ENCODE data around the gene PEX19. TPM values are rescaled to one million over a fixed set of nuclear protein-coding genes. Genes with fewer than 3 reads are reported as not detected.

Gene PEX19
- total RNA-seq, 1 donor from 2014 or later: 21.3 TPM

DNA sequence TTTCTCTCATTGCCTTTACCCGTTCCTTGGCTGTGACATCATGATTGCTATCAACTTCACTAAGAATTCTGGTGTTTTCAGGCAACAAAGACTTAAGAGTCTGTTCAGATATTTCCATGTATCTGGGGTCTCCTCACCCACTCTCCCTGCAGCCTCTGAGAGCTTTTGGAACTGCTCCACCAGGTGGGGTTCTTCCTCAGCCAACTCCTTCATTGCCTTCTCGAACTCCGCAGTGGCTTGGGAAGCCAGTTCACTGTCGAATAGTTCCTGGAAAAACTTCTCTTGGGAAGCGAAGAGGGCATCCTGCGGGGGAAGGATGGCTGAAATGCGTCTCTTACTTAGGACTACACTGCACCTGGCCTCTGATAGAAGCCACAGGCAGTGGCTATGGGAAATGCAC lies 2.1 kb downstream of the PEX19 start:
- DNase-seq (ENCODE audit: extremely low read depth, low read depth, low spot score): no peak

DNA sequence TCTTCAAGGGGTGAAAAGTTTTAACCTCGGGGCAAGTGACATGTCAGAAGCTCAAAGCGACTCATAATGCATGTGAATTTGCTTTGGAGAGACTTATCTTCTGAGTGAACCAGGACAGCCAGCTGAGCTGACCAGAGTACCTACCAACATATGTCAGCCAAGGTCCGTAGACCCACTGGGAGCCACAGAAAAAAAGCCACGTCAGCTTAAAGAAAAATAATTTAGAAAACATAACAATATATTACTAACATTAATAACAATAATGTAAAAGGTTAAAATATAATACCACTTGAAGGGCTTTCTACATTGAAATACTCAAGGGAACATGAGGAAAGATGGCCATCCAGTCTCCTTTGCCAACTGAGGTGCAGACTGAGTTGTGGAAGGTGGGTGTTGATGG lies 6.9 kb downstream of the PEX19 start:
- DNase-seq (ENCODE audit: extremely low read depth, low read depth, low spot score): no peak

DNA sequence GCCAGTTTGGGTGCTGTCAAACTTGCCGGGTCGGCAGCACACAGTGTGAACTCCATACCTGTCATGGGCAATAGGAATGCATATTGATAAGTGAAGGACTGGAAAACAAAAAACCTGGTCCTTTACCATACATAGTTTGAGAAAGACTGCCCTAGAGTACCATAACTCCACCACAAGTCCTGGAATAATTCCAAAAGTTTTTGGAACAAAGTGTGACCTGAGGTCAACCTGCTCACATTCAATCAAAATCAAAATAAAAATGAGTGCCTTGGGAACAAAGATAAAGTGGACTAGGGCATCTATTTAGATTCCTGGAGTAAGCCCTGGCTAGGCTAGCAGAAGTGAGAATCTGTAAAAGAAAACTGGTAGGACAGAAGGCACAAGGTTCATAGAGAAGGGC lies 7.6 kb downstream of the PEX19 start:
- no peak for DNase-seq (ENCODE audit: extremely low read depth, low read depth, low spot score)

DNA sequence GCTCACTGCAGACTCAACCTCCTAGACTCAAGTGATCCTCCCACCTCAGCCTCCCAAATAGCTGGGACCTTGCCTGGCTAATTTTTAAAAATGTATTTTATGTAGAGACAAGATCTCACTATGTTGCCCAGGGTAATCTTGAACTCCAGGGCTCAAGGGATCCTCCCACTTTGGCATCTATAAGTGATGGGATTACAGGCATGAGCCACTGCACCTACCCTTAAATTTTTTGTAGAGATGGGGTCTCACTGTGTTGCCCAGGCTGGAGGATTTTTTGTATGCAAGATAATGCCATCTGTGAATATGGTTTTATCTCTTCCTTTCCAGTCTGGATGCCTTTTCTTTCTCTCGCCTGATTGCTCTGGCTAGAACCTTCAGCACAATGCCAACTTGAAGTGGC lies 13.9 kb downstream of the PEX19 start:
- no peak for DNase-seq (ENCODE audit: extremely low read depth, low read depth, low spot score)

DNA sequence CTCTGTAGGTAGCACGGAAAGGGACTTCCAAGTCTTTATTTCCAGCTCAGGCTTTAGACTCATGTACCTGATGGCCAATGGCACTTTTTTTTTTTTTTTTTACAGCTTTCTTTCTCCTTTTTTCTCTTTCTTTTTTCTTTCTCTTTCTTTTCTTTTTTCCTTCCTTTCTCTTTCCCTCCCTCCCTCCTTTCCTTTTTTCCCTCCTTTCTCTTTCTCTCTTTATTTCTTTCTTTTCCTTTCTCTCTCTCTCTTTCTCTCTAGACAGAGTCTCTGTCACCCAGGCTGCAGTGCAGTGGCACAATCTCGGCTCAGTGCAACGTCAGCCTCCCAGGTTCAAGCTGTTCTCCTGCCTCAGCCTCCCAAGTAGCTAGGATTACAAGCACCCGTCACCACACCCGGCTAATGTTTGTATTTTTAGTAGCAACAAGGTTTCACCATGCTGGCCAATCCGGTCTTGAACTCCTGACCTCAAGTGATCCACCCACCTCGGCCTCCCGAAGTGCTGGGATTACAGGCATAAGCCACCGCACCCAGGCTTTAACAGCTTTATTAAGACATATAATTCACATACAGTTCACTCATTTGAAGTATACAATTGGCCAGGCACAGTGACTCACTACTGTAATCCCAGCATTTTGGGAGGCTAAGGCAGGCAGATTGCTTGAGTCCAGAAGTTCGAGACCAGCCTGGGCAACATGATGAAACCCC lies 17.5 kb downstream of the PEX19 start:
- no peak for DNase-seq (ENCODE audit: extremely low read depth, low read depth, low spot score)

DNA sequence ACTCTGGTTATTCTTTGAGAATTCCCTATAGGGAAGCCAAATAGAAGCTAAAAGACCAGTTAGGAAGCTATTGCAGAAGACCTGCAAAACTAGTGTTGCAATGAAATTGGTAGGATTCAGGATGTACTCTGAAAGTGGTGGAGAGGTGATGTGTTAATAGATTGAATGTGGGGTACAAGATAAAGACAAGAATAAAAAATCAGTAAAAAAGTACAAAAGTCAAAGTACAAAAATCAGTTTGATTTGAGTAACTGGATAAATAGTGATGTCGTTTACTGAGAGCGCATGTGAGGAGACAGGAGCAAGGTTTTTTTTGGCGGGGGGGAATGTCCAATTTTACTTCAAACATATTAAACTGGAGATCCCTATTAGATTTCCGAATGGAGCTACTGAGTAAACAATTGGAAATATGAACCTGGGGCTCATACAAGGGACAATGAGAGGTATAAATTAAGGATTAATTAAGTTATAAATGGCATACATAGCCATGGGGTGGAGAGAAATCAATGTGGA lies 20.1 kb downstream of the PEX19 start:
- no peak for DNase-seq (ENCODE audit: extremely low read depth, low read depth, low spot score)

DNA sequence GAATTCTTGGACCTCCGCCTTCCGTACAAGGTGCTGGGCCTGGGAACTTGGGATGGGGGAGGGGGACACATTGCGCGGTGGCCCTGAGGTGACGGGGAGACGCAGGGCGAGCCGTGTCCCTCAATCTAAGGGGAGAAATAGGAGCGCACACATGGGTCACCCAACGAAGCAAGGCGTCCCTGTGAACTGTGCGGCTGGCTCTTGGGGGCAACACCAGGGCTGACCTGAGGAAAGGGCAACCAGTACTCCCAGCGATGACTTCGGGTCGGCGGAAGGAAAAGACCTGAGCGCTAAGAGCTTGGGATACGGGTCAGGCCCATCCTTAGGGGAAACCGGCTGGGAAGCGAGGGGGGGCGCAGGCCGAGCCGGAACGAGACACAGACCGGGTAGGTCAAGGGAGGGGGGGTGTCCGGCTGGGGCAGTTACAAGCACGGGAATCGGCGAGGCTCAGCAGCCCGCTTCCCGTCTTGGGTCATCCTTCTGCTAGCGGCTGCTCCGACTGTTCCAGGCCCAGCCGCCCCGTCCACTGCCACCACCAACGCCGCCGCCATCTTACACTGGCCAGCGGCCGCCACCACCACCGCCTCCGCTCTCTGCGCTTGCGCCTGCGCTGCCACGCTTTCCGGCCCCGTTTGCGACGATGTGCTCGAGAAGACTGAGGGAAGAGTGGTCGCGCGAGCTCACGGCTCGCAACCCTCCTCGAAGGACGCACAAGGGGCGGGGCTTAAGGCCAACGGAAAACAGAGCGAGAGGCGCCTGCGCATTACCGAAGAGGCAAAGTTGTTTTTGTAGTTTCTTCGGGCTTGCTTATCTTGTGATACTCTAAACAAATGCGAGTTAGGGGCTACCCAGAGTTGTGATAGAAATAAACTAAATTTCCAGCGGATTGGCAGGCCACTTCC lies 22.8 kb downstream of the PEX19 start, which contains the start of gene DCAF8:
Gene DCAF8 (minus strand): TSS at position 657 of the 902 bp plus-strand sequence. CDS start 18,541 bp downstream, outside the sequence.
- peak; percentile 81 for DNase-seq (ENCODE audit: extremely low read depth, low read depth, low spot score)

DNA sequence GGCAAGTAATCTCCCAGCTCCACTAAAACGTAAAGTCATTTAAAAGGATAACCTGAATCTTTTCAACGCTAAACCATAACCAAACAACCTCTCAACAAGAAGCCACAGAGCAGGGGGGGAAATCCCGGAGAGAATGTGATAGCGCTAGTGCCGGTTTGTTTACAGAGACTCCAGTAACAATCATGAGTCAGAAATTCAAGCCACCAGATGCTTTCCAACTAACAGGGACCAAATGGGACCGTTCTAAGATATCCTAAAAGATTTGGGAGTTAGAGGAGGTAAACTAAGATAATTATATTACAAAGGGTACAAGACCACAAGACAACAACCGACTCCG lies 23.4 kb downstream of the PEX19 start:
- DNase-seq (ENCODE audit: extremely low read depth, low read depth, low spot score): peak; percentile 55

DNA sequence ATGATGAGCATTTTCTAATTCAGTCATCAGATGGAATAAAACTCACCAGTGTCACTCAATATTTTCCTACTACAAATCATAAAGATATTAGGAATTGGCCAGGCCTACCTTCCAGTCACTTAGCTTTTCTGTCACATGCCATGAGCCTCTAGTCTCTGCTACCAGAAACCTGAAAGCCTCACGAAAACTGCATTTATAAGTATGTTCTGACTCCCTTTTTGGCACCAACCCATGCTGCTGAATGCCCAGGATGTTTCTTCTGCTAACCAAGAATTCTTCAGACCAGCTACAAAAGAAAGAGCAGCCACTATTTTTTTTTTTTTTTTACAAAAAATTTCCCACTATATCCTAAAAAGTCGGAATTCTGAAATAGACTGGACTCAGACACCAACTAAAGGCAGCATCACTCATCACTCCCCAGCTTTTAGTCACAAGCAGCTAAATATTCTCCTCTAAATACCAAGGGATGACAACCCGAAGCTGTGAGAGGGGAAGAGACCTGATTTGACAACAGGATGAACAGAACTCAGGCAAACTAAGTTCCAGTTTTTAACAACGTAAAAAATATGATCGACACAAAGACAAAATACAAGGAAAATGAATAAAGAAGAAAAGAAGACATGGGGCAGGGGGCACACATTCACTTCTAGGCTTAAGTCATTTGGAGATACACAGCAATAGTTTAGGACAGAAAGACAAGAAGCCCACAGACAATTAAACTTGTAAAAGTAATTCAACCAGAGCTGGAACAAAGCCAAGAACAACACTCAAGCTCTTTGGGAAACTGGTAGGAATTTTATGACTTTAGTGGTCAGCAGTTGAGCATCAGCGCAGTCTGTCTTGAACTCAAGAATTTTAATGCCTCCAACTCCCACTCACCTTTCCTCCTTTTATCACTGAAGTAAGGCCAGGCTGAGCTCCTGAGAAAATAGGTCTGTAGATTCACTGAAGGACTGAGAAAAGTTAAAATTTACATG lies 24.2 kb downstream of the PEX19 start:
- DNase-seq (ENCODE audit: extremely low read depth, low read depth, low spot score): peak; percentile 89

DNA sequence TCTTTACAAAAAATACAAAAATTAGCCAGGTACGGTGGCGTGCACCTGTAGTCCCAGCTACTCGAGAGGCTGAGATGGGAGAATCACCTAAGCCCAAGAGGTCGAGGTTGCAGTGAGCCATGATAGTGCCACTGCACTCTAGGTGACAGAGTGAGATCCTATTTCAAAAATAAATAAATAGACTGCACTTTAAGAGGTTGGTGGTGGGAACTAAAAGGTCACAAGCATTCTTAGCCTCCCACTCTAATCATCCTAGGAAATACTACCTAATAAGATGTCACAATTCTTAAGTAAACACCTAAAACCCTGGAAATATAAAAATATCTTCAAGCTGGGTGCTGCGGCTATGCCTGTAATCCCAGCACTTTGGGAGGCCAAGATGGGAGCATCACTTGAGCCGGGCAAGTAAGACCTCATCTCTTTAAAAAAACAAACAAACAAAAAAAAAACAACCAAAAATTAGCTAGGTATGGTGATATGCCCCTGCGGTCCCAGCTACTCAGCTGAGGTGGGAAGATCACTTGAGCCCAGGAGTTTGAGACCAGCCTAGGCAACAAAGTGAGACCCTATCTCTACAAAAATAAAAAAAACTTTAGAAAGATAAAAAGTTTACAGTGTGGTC lies 26.6 kb downstream of the PEX19 start:
- no peak for DNase-seq (ENCODE audit: extremely low read depth, low read depth, low spot score)

DNA sequence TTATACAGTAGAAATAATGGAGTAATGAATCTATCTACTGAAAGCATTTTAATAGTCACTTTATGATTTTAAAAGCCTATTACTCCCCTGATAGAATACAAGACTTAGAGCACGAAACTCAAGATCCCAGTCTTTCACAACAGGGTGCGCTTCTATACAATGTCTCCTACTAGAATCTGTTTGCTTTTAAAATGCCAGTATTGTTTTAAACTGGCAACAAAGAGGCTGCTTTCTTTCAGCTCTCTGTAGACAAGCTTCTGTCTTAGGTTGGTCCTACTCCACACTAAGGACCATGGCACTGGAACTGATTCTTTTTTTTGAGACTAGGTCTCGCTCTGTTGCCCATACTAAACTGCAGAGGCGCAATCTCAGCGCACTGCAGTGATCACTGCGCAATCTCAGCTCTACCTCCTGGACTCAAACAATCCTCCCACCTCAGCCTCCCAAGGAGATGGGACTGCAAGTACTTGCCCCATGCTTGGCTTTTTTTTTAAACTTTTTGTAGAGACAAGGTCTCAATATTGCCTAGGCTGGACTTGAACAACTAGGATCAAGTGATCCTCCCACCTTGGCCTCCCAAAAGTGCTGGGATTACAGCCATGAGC lies 27.4 kb downstream of the PEX19 start:
- DNase-seq (ENCODE audit: extremely low read depth, low read depth, low spot score): no peak

DNA sequence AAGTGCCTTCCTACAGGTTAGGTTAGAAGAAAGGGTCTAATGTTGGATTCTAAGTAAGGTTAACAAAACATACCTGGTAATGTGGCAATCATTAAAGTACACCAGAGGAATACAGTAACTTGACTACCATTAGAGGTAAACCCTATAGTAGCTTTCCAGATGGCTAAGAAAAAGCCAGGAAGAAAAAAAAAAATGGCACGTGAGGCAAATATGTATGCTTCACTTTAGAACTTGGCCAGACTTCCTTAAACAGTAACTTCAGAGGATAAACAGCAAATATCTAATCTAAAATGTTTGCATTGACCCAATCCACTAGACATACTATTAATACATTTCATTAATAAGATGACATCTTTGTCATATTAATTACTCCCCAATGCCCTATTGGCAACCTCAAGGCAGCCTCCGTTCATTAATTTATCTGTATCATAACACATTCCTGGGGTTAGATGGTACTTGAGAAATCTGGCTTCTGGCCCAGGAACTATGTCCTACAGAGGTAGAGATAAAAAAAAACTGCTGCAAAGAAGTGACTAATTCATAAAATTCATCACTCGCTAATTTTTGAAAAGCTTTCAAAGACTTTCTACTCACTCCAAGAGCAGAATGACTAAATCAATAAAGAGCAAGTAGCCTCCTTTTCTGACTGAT lies 28.4 kb downstream of the PEX19 start:
- no peak for DNase-seq (ENCODE audit: extremely low read depth, low read depth, low spot score)

DNA sequence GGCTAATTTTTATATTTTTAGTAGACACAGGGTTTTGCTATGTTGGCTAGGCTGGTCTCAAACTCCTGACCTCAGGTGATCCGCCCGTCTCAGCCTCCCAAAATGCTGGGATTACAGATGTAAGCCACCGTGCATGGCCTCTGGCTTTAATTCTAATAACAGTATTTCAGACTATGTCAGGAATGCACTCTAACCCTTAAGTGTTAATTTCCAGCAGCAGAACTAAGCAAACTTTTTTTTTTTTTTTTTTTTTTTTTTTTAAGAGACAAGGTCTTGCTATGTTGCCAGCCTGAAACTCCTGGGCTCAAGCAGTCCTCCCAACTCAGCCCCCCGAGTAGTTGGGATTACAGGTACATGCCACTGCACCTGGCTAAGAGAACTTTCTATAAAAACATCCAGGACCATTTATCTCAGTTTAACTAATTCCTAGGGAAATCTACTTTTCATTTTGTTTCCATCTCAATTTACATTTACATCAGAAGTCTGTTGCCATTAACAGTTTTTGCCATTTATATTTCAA lies 29.1 kb downstream of the PEX19 start:
- no peak for DNase-seq (ENCODE audit: extremely low read depth, low read depth, low spot score)

DNA sequence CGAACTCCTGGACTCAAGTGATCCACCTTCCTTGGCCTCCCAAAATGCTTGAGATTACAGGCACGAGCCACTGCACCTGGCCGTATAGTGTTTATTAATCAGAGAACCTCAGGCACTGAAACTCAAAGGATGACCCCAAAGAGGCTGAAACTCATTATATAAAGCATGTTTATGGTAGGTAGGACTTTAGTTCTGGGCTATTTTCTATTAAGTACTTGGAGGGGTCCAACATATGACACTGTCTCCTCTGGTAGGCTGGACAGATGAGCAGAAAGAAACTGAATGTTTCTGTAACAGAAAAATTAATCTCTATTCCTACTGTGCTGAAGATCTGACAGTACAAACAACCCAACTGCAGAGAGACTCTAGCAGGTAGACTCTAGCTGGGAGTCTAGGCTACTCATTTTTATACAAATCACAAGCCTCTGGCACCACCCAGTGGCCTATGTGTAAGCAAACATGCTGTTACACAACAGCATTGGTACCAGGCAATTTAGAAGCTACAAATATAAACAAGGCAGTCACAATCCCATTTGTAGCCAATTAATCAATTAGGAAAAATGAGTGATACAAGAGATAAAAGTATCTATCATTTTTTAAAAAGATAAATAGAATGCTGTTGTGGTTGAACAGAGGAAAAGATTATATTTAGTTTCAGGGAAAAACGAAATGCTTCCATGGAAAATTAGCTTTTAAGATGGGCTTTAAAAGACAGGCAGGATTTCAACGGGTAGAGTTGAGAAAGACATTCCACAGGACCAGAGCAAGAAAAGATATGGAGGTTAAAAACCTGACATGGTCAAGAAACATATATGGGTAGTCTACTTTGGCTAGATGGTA lies 33.0 kb downstream of the PEX19 start:
- peak; percentile 41 for DNase-seq (ENCODE audit: extremely low read depth, low read depth, low spot score)

DNA sequence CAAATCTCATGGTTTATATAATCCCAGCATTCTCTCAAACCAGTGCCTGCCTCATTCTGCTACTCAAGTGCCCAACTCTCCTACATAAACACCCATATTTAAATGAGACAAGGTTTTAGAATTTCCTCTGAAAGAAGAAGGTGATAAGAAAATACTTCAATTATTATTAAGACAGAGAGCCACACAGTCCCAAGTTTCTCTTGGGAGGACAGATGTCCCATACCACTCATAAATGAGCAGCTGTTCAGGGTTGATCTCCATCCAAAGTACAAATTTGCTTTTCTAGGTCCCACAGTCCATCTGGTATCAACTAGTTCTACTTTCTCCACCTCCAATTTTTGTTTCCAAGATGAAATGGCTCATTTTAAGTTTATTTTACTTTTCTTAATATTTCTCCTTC lies 33.9 kb downstream of the PEX19 start:
- DNase-seq (ENCODE audit: extremely low read depth, low read depth, low spot score): no peak

DNA sequence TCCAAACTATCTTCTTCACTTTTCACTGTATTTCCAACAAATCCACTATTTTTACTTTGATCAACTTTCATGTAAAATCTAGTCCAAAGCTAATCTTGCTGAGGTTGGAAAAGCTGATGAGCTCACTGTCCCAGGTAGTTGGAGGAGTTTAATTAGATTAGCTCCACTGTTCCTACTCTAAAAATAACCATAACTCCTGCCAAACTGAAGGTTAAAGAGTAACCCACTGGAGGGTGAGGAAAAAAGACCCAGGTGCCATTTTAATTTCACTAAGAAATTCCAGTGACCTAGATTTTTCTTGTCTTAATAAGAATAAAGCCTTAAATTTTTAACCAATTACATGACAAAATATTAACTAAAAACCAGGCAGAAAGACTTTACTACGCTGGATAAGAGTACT lies 37.9 kb downstream of the PEX19 start:
- DNase-seq (ENCODE audit: extremely low read depth, low read depth, low spot score): no peak

DNA sequence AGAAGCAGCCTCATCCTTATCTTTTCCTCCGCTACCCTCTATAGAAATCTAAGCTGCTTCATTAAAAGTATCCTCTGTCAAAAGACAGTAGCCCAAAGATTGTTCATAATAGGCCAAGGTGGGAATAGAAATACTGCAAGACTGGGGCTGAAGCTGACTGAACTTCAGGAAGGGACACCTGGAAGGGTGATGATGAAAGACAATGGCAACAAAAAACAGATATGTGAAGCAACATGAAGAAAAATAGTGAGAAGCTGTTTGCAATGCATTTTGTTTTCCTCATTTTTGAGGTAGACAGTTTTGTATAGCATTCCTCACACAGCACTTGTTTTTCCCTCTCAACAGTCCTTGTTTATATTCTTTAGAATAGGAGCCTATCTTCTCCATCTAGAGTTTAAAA lies 39.5 kb downstream of the PEX19 start:
- DNase-seq (ENCODE audit: extremely low read depth, low read depth, low spot score): no peak

DNA sequence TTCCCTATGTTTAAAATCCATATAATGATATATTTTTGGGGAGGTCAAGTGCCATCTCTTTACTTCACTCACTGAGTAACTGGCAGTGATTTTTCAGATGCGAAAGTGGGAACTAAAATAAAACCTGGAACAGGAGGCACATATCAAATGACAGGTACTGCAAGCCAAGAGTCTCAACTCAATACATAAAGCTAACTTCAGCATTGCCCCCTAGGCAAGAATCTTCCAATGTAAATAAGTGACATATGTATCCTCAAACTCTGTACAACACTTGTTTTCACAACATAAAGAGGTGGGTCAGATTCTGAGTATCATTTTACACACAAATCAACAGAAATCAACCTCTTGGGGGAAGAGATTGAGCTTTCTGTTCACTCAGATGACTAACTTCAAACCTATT lies 40.7 kb downstream of the PEX19 start:
- DNase-seq (ENCODE audit: extremely low read depth, low read depth, low spot score): no peak

Measured in glomerular endothelial cell (primary cell).